Measurements from ENCODE around the gene GALNT10.

- no peak for TF ChIP-seq ZNF274 (IDR thresholded peaks at IDR 0.05; ENCODE audit: low read depth, low read length)
- no peak for TF ChIP-seq YY1 (IDR thresholded peaks at IDR 0.05; ENCODE audit: insufficient read depth, insufficient read length)
- TF ChIP-seq SUZ12 (IDR thresholded peaks at IDR 0.05; ENCODE audit: extremely low read depth, insufficient read depth, insufficient read length), result no peak
Measured at GRCh38 chr5:154253807-154254206, 63.3 kb downstream of the GALNT10 start.

All from NT2/D1 (cell line).